COLO668 (cell line): ENCODE measurements around the gene PLEKHM2.

Source experiments
- DNase-seq: peaks from one replicate; lab custom pipeline; 2025; ENCODE audit not compliant: unreplicated experiment; lab: John Stamatoyannopoulos, UW

Gene PLEKHM2

DNA sequence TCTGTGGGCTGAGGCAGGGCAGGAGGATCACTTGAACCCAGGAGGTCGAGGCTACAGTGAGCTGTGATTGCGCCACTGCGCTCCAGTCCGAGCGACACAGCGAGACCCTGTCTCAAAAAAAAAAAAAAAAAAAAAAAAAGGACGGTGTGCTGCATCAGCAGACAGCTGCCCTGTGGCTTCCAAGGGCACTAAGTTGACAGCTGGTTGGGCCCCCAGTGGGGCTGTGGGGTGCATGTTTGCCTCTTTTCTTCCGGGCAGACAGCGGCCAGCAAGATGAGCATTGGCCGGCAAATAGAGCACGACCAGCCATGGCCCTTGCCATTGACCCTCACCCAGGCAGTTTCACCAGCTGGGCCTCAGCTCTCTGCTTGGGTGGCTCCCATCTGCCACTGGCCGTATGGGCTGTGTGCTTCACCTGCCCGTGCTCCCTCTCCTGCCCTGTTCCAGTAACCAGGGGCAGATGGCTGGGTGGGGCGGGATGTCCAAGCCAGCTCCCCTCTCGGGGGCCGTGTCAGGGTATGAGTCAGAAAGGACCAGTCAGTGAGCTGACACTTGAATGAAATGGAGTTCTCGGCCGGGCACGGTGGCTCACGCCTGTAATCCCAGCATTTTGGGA, 39.6 kb downstream of the PLEKHM2 start:
- DNase-seq = peak; percentile 73

DNA sequence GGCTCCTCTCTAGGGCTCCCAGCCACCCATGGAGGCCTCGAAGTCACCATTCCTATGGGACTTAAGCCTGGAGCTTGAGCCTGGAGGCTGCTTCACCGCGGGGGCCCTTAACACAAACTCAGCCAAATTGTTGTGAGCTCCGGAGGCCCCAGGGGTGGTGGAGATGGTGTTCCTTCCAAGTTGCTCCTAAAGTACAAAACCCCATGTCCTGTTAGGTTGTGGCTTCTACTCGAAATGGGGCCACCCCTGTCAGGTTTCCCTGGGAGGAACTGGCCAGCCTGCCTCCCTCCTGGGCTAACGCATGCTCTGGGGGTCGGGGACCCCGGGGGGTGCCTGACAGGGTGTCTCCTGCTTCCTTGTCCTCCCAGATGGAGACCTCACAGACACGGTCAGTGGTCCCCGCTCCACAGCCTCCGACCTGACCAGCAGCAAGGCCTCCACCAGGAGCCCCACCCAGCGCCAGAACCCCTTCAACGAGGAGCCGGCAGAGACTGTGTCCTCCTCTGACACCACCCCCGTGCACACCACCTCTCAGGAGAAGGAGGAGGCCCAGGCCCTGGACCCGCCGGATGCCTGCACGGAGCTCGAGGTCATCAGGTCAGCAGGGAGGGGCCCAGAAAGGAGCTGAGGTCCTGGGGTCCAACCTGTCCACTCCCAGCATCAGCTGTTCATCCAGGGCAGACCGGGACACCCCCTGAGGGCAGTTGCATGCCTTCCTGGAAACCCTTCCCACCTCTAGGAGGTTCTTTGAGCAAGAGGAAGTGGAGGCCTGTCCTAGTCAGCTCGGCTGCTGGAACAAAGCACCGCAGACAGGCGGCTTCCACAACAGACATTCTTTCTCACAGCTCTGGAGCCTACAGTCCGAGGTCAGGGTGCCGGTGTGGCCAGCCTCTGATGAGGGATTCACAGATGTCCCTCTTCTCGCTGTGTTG, 41.1 kb downstream of the PLEKHM2 start:
- DNase-seq = no peak

DNA sequence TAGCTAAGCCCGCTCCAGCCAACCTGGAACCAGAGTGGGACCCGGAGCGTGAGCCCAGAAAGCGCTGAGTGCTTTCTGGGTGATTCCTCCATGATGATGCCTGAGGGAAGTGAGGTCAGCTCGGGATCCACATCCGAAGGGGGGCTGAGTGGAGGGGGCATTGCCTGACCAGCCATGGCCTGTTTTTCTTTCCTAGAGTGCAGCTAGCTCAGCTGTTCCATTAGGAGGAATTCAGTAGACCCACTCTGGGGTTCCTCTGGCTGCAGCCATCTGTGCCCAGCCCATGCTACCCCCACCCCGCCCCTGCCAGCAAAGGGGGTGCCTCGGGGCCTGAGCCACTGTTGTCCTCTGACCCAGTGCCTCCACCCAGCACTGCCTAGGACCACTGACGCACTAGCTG, 42.4 kb downstream of the PLEKHM2 start:
- no peak for DNase-seq

DNA sequence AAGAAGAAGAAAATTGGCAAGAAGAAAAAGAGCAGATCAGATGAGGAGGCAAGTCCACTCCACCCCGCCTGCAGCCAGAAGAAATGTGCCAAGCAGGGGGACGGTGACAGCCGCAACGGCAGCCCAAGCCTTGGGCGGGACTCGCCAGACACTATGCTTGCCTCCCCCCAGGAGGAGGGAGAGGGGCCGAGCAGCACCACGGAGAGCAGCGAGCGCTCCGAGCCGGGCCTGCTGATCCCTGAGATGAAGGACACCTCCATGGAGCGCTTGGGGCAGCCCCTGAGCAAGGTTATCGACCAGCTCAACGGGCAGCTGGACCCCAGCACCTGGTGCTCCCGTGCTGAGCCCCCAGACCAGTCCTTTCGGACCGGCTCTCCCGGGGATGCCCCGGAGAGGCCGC, 42.9 kb downstream of the PLEKHM2 start:
- no peak for DNase-seq

DNA sequence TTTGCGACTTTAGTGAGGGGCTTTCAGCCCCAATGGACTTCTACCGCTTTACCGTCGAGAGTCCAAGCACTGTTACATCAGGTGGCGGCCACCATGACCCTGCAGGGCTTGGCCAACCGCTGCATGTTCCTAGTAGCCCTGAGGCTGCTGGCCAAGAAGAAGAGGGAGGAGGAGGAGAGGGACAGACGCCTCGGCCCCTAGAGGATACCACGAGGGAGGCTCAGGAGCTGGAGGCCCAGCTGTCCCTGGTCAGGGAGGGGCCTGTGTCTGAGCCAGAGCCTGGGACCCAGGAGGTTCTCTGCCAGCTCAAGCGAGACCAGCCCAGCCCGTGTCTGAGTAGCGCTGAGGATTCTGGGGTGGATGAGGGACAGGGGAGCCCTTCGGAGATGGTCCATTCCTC, 43.3 kb downstream of the PLEKHM2 start:
- DNase-seq = no peak

DNA sequence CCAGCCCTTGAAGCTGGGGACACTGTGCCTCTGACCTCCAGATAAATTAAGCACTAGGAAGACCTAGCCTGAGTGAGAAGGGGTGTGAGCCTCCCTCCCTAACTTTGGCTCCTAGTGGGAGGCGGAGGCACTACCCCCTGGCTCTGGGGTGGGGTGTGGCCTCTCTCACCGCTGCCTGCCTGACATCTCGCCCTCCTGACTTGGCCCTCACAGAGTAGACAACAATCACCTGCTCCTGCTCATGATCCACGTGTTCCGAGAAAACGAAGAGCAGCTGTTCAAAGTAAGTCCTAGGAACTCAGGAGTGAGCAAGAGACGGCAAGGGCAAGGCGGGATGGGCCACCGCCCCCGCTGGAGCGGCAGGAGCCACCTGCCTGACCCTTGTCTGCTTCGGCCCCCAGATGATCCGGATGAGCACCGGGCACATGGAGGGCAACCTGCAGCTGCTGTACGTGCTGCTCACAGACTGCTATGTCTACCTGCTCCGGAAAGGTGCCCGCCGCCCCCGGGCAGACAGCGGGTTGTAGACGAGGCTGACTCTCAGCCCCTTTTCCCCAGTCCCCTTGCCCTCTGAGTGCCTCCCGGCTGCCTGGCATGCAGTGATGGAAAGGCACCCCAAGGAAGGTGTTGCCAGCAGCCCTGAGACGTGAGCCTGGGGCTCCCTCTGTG, 43.9 kb downstream of the PLEKHM2 start:
- DNase-seq = no peak

DNA sequence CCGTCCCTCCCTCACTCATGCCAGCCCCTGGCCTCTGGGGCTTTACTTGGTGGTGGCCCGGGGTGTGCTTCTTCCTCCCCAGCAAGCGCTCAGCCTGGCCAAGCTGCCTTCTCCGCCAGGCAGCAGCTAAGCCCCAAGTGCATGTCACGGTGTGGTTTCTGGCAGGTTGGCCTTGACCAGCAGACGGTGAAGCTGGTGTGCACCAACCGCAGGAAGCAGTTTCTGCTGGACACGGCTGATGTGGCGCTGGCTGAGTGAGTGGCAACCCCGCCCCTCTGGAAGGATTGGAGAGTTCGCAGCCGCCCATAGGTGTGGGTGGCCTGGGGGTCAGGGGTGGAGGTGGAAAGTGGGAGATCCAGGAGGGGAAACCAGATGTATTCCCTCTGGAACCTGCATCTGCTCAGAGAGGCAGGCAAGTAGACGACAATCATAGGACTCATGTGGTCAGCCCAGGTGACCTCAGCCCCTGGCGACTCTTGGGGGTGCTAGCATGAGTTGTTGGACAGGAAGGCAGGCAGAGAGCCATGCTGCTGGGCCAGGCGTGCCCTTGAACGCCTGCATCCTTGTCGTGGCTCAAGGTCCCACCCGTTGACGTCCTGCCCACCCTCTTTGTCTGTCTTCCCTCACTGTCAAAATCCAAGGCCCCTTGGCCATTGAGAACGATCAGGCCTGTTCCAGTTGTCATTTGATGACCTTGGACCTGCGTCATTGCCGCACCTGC, 45.0 kb downstream of the PLEKHM2 start:
- DNase-seq = no peak

DNA sequence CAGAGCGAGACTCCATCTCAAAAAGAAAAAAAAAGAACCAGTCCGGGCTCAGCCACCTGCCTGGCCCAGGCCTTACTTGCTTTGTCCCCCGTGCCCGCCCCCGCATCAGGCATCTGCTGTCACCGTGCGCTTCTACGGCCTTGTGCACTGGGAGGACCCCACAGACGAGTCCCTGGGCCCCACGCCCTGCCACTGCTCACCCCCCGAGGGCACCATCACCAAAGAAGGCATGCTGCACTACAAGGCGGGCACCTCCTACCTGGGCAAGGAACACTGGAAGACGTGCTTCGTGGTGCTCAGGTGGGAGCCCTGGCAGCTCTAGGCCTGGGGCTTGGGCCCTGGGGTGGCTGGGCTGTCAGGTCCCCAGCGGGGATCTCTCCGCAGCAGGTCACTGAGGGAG, 46.3 kb downstream of the PLEKHM2 start:
- no peak for DNase-seq

DNA sequence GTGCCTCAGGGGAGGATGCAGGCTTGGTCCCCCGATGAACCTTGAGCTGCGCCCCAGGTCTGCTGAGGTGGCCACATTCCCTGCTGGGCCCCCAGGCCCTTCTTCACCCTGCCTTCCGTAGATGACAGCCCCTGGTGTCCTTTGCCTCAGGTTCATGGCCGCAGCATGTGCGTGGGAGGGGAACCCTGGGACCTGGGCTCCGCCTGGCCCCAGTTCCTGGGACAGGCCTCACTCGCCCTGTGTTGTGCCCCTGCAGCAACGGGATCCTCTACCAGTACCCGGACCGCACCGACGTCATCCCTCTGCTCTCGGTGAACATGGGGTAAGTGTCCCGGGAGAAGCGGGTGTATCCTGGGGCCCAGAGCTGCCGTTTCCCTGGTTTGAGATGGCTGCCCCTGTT, 46.8 kb downstream of the PLEKHM2 start:
- DNase-seq = no peak

DNA sequence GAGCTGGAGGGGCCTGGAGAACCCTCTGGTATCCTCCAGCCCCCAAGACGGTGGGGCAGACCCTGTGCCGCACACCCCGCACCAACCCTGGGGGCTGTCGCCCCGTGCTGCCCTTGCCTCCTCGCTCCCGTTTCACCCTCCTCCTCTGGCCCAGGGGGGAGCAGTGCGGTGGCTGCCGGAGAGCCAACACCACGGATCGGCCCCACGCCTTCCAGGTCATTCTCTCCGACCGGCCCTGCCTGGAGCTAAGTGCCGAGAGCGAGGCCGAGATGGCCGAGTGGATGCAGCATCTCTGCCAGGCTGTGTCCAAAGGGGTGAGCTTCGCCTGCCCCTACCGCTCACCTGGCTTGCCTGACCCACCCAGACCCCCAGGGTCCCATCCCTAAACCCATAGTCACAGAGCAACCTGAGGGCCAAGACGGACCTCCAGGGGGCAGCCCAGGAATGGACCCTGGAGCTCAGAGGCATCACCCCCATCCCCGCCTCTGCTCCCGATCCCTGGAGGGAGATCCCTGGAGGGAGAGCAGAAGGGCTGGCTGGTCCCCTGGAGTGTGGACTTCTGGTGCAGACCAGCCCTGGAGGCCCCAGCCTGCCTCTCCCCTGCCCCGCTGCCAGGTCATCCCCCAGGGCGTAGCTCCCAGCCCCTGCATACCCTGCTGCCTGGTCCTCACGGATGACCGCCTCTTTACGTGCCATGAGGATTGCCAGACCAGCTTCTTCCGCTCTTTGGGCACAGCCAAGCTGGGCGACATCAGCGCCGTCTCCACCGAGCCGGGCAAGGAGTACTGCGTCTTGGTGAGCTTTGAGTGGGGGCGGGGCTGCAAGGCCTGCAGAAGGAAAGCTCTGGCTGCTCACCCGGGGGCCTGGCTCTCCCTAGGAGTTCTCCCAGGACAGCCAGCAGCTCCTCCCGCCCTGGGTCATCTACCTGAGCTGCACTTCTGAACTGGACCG, 47.9 kb downstream of the PLEKHM2 start:
- DNase-seq = no peak

DNA sequence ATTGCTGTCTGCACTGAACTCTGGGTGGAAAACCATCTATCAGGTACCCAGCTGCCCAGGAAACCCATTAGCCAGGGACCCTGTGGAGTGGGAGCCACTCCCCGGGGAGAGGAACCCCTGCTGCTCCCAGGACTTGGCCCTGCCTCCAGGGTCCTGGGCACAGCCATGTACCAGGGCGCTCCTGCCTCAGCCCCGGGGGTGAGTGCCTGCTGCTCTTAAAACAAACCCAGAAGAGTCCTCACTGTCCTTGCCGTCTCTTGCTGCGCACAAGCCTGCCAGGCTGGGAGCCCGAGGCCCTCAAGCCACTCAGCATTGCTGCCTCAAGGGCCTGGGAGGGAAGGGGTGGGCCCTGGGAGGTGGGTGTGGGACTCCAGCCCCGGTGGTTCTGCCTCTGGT, 48.6 kb downstream of the PLEKHM2 start:
- DNase-seq = no peak

DNA sequence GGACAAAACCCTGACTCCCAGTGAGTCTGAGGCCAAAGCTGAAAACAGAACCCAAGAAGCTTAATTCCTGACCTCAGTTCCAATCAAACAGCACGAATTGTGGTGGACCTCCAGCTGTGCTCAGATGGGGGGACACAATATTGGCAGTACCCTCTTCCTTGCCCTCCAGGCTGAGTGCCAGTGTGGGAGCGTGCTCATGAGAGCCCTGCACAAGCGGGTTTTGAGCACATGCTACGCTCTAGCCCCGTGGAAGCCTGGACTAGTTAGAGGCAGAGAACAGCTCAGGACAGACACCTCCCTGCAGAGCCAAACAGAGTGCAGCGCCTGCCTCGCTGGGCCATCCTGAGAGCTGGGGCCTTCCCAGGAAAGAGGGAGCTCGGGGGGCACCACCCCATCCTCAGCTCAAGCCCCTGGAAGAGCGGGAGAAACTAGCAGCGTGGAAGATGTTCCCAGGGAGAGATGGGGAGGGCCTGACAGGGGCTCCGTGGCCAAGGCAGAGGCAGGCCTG, 49.2 kb downstream of the PLEKHM2 start:
- no peak for DNase-seq

DNA sequence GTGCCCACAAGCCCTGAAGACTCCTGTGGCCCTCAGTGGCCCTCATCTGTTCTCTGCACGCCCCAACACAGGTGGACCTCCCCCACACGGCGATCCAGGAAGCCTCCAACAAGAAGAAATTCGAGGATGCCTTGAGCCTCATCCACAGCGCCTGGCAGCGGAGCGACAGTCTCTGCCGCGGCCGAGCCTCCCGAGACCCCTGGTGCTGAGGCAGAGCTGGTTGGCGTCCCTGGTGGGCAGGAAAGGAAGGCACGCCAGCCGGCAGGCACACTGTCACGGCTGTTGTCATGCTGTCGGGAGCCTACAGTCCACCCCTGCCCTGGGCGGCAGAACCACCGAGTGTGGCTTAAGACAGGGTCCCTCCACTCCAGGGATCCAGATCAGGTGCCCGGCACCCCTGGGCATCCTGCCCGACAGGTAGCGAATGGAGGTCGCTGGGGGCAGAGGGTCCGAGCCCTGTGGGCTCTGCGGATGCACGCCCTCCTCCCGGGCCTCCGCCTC, 49.7 kb downstream of the PLEKHM2 start:
- DNase-seq = no peak

DNA sequence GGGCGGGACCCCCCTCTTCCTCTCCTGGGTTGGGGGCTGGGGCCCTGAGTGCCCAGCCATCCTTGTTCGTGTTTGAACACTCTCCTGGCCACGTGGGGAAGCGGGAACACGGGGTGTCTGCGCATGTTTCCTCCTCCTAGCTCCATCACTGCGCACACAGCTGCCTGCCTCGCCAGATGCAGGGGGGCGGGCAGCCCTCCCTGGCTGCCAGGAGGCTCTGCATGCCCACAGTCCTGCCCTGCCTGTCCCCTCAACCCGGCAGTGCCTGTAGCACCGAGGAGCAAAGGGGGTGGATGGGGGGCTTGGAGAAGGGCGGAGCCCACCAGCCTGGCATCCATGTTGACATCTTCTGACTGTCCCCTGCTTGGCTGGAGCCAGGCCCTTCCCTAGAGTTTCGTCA, 50.2 kb downstream of the PLEKHM2 start:
- DNase-seq = no peak

DNA sequence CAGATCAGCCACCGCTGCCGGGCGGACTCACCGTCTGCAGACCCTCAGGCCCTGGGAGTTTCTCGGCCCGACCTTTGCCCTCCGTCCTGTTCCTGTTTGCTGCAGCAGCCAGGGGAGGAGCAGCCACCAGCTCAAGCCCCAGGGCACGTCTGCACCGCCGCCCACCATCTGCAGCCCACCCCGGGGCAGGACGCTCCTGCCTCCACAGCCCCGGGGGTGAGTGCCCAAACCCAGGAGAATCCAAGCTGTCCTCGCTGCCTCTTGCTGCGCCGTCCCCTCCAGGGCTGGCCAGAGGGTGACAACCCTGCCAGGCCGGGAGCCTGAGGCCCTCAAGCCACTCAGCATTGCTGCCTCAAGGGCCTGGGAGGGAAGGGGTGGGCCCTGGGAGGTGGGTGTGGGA, 50.8 kb downstream of the PLEKHM2 start:
- DNase-seq = no peak

DNA sequence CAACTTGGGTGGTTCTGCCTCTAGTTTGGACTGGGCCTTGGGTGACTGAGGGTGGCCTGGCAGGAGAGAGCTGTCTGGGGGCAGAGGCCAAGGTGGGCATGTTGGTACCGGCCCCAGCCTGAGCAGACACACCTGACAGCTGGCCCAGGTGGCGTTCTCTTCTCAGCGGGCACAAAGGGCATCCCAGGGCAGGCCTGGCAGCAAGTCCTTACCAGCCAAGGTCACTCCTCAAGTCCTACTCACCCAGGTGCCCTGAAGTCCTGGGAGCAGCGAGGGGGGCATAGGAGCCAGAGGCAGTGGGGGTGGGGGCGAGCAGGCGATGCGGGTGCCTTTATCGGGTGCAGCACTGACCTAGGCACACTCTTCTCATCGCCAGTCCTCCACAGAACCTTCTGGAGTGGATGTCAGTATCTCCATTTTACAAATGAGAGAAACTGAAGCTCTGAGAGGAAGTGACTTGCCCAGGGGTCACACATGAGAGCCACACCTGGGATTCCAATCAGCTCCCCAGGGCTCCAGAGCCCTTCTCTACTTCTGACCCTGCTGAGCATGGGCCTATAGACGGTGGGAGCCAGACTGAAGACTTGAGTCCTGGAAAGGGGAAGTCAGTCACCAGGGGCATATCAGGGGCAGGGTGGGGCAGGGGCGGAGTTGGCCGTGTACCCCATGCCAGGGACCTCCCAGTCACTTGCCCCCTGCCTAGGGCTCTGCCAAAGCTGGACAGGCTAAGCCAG, 51.4 kb downstream of the PLEKHM2 start:
- DNase-seq = no peak

DNA sequence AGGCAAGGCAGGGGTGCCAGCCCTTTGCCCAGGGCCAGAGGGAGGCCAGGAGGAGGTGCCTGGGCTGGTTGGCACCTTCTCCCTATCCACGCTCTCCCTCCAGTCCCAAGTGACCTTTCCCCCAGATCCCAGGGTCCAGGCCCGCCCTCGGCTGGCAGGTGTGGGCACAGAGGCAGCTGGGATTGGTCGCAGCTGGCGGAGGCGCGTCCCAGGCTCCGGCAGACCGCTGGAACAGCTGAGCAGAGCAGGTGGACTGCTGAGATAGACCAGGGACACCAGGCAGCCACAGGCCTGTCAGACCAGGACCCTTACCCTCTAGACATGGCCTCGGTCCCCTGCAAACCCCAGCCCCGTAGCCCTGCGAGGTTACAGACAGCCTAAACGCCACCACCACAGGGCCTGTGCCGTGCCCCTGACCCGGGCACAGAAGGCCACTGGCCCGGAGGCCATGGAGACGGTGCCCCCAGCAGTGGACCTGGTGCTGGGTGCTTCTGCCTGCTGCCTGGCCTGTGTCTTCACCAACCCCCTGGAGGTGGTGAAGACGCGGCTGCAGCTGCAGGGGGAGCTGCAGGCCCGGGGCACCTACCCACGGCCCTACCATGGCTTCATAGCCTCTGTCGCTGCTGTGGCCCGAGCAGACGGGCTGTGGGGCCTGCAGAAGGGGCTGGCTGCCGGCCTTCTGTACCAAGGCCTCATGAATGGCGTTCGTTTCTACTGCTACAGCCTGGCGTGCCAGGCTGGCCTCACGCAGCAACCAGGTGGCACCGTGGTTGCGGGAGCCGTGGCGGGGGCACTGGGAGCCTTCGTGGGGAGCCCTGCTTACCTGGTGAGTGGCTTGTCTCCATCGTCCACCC, 52.1 kb downstream of the PLEKHM2 start, which contains the start of gene SLC25A34:
SLC25A34 (plus strand) TSS at position 221 of the 854 bp plus-strand sequence; CDS start at position 449, 228 bp downstream.
- peak; percentile 98 for DNase-seq

DNA sequence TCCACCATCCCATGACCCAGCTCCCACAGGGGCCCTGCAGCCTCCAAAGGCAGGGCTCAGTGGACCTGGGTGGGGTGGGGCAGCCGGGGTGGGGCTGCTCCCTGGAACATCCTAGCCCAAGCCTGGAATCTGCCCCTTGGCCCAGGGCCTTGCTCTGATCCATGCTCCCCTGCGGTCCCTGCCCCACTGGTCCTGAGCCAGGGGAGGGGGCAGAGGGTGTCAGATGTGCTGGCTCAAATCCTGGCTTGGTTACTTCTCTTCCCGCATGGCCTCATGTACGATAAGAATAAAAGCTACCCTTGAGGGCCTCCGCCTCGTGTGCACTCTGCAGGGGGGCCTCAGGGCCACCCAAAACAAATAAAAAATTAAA, 52.8 kb downstream of the PLEKHM2 start:
- DNase-seq = no peak
